ENCODE data around the gene PROSER1. TPM values are rescaled to one million over a fixed set of nuclear protein-coding genes. Genes with fewer than 3 reads are reported as not detected.
A peak's percentile ranks its signal among the peaks of the same experiment; 100 is the strongest.

PROSER1 gene
- total RNA-seq, 1 experiment from 2014 or later = 33.5 TPM

DNA sequence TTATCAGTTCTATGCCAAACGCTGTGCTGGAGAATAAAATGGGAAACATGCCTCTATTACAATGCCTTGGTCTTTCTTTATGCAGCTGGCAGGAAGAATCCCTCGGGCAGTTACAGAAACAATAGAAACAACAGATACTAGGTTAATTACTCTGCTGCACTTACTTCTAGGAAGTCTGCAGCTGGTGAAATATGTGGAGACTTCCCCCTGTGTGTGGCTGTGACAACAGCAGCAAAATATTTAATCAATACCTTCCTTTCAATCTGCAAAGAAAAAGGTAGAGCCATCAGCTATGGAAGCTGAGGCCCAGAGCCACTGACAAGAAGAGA, 57.2 kb downstream of the PROSER1 start:
- no peak overlapping the region for H2AFZ ChIP-seq (ENCODE audit: low read depth, low read length, poor library complexity, severe bottlenecking)
- H3K9me3 ChIP-seq (ENCODE audit: control insufficient read depth in 1 of 2, insufficient read depth in 1 of 2, low read depth in 1 of 2, low read length in 2 of 2) = no peaks in the 10 kb centered on the region
- 0 out of 2 replicates have a peak, but pooled peaks have one; percentile 46 for TF ChIP-seq CEBPB (IDR thresholded peaks at IDR 0.05; ENCODE audit: low read depth)
- TF ChIP-seq FOSL1 (IDR thresholded peaks at IDR 0.05; ENCODE audit: low read depth) = no peak
- H3K27ac ChIP-seq (ENCODE audit: low read depth, low read length) = no peak overlapping the region
- H3K36me3 ChIP-seq (ENCODE audit: control insufficient read depth in 1 of 2, insufficient read depth in 2 of 2, low read length in 2 of 2) = no peaks in the 10 kb centered on the region
- H3K79me2 ChIP-seq (ENCODE audit: insufficient read depth, low read length) = no peaks in the 10 kb centered on the region
- no peak overlapping the region for H3K9ac ChIP-seq (ENCODE audit: low read length)
- no peaks in the 10 kb centered on the region for H4K20me1 ChIP-seq (ENCODE audit: insufficient read depth)
- H3K9me2 ChIP-seq (ENCODE audit: insufficient read depth) = no peaks in the 10 kb centered on the region
- RAD21 ChIA-PET (ENCODE audit: low non-redundant PET in 1 of 2, low total read pairs in 2 of 2, uncharacterized antibody in 2 of 2, unreplicated experiment in 2 of 2) = no interaction called here
- no peaks in the 10 kb centered on the region for H3K4me1 ChIP-seq (ENCODE audit: control insufficient read depth in 1 of 2, insufficient read depth in 2 of 2, low read length in 2 of 2)
- intact Hi-C loops (cut with micrococcal nuclease) = no loop called here
- no peak overlapping the region for H3K4me2 ChIP-seq (ENCODE audit: low read length)
- H3K4me3 ChIP-seq (replicated peaks in 1 of 2; ENCODE audit: low read depth in 1 of 2, low read length in 2 of 2) = no peak overlapping the region
- DNase-seq (ENCODE audit: low read depth, low spot score) (no peak), ATAC-seq (no peak)
- 0 out of 2 replicates have a peak, but pooled peaks cover 2% of the 10 kb centered on the region for H3K27me3 ChIP-seq (ENCODE audit: insufficient read depth, low read length)
- CTCF ChIA-PET = no interaction called here
- POLR2A ChIA-PET = no interaction called here
- no TSS peak for BruUV-seq (replicated peaks)

- TF ChIP-seq TCF7L2 (IDR thresholded peaks at IDR 0.05; ENCODE audit: borderline replicate concordance, extremely low read depth, insufficient read depth, insufficient read length) (no peak), JUND (IDR thresholded peaks at IDR 0.05) (no peak), ZNF274 (IDR thresholded peaks at IDR 0.05; ENCODE audit: low read depth, low read length) (no peak)
- TF ChIP-seq, protein P1, sequence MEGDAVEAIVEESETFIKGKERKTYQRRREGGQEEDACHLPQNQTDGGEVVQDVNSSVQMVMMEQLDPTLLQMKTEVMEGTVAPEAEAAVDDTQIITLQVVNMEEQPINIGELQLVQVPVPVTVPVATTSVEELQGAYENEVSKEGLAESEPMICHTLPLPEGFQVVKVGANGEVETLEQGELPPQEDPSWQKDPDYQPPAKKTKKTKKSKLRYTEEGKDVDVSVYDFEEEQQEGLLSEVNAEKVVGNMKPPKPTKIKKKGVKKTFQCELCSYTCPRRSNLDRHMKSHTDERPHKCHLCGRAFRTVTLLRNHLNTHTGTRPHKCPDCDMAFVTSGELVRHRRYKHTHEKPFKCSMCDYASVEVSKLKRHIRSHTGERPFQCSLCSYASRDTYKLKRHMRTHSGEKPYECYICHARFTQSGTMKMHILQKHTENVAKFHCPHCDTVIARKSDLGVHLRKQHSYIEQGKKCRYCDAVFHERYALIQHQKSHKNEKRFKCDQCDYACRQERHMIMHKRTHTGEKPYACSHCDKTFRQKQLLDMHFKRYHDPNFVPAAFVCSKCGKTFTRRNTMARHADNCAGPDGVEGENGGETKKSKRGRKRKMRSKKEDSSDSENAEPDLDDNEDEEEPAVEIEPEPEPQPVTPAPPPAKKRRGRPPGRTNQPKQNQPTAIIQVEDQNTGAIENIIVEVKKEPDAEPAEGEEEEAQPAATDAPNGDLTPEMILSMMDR (IDR thresholded peaks at IDR 0.05 in 2 of 3, conservative IDR thresholded peaks at IDR 0.05 in 1 of 3; ENCODE audit: borderline replicate concordance in 1 of 3, insufficient read depth in 1 of 3, low read depth in 2 of 3, low read length in 2 of 3) = no peak
- Histone ChIP-seq H3K79me2 (ENCODE audit: insufficient read depth, low read length) (no peaks in the 10 kb centered on the region), H3K27ac (ENCODE audit: low read depth, low read length) (no peak overlapping the region), H3K4me1 (ENCODE audit: control insufficient read depth in 1 of 2, insufficient read depth in 2 of 2, low read length in 2 of 2) (no peaks in the 10 kb centered on the region), H3K4me2 (ENCODE audit: low read length) (no peak overlapping the region), H3K27me3 (ENCODE audit: insufficient read depth, low read length) (0 out of 2 replicates have a peak, but pooled peaks cover 2% of the 10 kb centered on the region), H3K9ac (ENCODE audit: low read length) (no peak overlapping the region), H2AFZ (ENCODE audit: low read depth, low read length, poor library complexity, severe bottlenecking) (no peak overlapping the region), H3K36me3 (ENCODE audit: control insufficient read depth in 1 of 2, insufficient read depth in 2 of 2, low read length in 2 of 2) (no peaks in the 10 kb centered on the region), H3K9me3 (ENCODE audit: control insufficient read depth in 1 of 2, insufficient read depth in 1 of 2, low read depth in 1 of 2, low read length in 2 of 2) (no peaks in the 10 kb centered on the region), H3K9me2 (ENCODE audit: insufficient read depth) (no peaks in the 10 kb centered on the region), H3K4me3 (replicated peaks in 1 of 2; ENCODE audit: low read depth in 1 of 2, low read length in 2 of 2) (no peak overlapping the region), H4K20me1 (ENCODE audit: insufficient read depth) (no peaks in the 10 kb centered on the region)
- no TSS peak for BruUV-seq (replicated peaks)
- intact Hi-C loops (cut with micrococcal nuclease) = no loop called here
- ChIA-PET CTCF (no interaction called here), RAD21 (ENCODE audit: low non-redundant PET in 1 of 2, low total read pairs in 2 of 2, uncharacterized antibody in 2 of 2, unreplicated experiment in 2 of 2) (no interaction called here), POLR2A (no interaction called here)
- DNase-seq (ENCODE audit: low read depth, low spot score) = no peak
- no peak for ATAC-seq
Measured at GRCh38 chr13:38979891-38980749, 57.8 kb downstream of the PROSER1 start.
